ENCODE measurements around the gene KLHL29. TPM values are rescaled to one million over a fixed set of nuclear protein-coding genes. Genes with fewer than 3 reads are reported as not detected.

The KLHL29 gene
- total RNA-seq, 4 donors from 2014 or later, result 2.2 to 3.3 (median 2.7) TPM

DNA sequence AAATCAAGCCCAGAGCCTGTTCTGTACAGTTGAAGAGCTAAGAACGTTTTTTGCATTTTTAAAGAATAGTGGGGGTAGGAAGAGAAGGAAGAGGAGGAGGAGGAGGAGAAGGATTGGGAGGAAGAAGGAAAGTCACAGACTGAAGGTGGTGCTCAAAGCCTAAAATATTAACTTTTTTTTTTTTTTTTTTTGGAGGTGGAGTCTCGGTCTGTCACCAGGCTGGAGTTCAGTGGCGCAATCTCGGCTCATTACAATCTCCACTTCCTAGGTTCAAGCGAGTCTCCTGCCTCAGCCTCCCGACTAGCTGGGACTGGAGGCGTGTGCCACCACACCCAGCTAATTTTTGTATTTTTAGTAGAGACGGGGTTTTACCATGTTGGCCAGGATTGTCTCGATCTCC, 18.3 kb upstream of the KLHL29 start:
- no peak for DNase-seq
- Histone ChIP-seq H3K4me1 (no peaks in the 10 kb centered on the region), H3K4me3 (replicated peaks in 1 of 3) (no peak overlapping the region), H3K27me3 (no peaks in the 10 kb centered on the region), H3K9me3 (no peaks in the 10 kb centered on the region), H3K27ac (no peak overlapping the region), H3K36me3 (no peaks in the 10 kb centered on the region)
- WGBS, 2 donors, result 73 to 80% methylated on average over 9 of the region's 9 CpGs
- TF ChIP-seq POLR2A (IDR thresholded peaks at IDR 0.05), result no peak
- TF ChIP-seq, protein P1, sequence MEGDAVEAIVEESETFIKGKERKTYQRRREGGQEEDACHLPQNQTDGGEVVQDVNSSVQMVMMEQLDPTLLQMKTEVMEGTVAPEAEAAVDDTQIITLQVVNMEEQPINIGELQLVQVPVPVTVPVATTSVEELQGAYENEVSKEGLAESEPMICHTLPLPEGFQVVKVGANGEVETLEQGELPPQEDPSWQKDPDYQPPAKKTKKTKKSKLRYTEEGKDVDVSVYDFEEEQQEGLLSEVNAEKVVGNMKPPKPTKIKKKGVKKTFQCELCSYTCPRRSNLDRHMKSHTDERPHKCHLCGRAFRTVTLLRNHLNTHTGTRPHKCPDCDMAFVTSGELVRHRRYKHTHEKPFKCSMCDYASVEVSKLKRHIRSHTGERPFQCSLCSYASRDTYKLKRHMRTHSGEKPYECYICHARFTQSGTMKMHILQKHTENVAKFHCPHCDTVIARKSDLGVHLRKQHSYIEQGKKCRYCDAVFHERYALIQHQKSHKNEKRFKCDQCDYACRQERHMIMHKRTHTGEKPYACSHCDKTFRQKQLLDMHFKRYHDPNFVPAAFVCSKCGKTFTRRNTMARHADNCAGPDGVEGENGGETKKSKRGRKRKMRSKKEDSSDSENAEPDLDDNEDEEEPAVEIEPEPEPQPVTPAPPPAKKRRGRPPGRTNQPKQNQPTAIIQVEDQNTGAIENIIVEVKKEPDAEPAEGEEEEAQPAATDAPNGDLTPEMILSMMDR (IDR thresholded peaks at IDR 0.05), result no peak
- intact Hi-C loops (cut with DNase I), result no loop called here

DNA sequence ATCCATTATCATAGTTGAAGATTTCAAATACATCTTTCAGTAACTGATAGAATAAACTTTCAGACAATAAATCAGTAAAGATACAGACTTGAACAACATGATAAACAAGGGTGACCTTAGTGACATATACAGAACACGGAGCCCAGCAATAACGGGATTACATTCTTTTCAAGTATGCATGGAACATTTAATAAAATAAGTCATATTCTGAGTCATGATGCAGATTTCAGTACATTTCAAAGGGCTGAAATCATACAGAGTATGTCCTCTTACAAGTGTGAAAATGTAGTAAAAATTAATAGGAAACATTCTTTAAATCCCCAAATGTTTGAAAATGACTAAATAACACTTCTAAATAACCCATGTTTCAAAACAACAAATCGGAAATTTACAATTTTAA, 17.2 kb upstream of the KLHL29 start:
- H3K9me3 ChIP-seq, result no peaks in the 10 kb centered on the region
- no peak for TF ChIP-seq POLR2A (IDR thresholded peaks at IDR 0.05)
- TF ChIP-seq, protein P1 (IDR thresholded peaks at IDR 0.05), result no peak
- no peaks in the 10 kb centered on the region for H3K27me3 ChIP-seq
- no peaks in the 10 kb centered on the region for H3K4me1 ChIP-seq
- WGBS, 2 donors, result 85 to 91% methylated on average over 3 of the region's 3 CpGs
- DNase-seq, result no peak
- no peaks in the 10 kb centered on the region for H3K36me3 ChIP-seq
- H3K4me3 ChIP-seq (replicated peaks in 1 of 3), result no peak overlapping the region
- no peak overlapping the region for H3K27ac ChIP-seq
- intact Hi-C loops (cut with DNase I), result no loop called here

DNA sequence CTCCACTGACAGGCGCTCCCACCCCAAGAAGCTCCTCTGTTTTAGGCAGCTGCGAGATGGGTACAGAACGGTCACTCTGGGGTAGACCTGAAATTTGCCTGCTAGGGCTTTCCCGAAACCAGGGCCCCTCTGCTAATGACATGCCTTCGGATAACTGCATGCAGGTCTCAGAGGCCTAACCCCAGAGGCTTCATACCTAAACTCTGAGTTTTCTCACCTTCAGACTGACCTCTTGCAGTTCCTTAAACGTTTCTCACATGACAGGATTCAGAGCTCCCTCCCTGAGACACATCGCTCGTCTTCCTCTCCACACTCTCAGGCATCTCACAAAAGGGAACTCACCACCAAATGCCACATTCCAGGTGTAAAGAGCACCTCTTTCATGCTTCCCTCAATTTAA, 11.3 kb upstream of the KLHL29 start:
- WGBS, 2 donors, result 85 to 90% methylated on average over 8 of the region's 8 CpGs
- H3K27me3 ChIP-seq, result no peaks in the 10 kb centered on the region
- no peak for TF ChIP-seq POLR2A (IDR thresholded peaks at IDR 0.05)
- TF ChIP-seq, protein P1 (IDR thresholded peaks at IDR 0.05), result no peak
- no peak for DNase-seq
- H3K36me3 ChIP-seq, result no peaks in the 10 kb centered on the region
- no peaks in the 10 kb centered on the region for H3K9me3 ChIP-seq
- H3K4me3 ChIP-seq (replicated peaks in 1 of 3), result no peak overlapping the region
- intact Hi-C loops (cut with DNase I), result no loop called here
- no peaks in the 10 kb centered on the region for H3K4me1 ChIP-seq
- no peak overlapping the region for H3K27ac ChIP-seq

DNA sequence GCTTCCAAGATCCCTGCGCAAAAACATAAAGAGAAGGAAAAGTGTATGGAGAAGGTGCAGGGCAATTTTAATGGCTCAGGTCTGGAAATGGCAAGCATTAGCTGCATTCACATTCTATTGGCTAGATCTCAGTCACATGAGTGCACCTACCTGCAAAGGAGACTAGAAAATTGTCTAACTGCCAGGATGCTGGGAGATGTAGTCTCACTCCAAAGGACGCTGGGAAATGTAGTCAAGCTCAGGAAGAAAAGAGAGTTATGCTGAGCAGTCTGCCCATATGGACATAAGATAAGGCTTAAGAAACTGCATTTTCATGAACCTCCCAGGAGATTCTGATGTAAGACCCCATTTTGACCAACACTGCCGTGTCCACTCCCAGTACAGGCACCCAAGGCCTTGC, 9.5 kb upstream of the KLHL29 start:
- 89 to 92% methylated on average over 3 of the region's 3 CpGs for WGBS, 2 donors
- no peak overlapping the region for H3K27ac ChIP-seq
- TF ChIP-seq, protein P1 (IDR thresholded peaks at IDR 0.05), result no peak
- no peak for TF ChIP-seq POLR2A (IDR thresholded peaks at IDR 0.05)
- H3K36me3 ChIP-seq, result no peaks in the 10 kb centered on the region
- H3K9me3 ChIP-seq, result no peaks in the 10 kb centered on the region
- intact Hi-C loops (cut with DNase I), result no loop called here
- no peaks in the 10 kb centered on the region for H3K27me3 ChIP-seq
- no peaks in the 10 kb centered on the region for H3K4me1 ChIP-seq
- no peak overlapping the region for H3K4me3 ChIP-seq (replicated peaks in 1 of 3)
- no peak for DNase-seq

GRCh38 chr2:23376075-23376474, 8.9 kb upstream of the KLHL29 start:
- no peak for TF ChIP-seq POLR2A (IDR thresholded peaks at IDR 0.05)
- Histone ChIP-seq H3K4me1 (peaks cover 0 to 4% of the 10 kb centered on the region in 2 donors), H3K4me3 (replicated peaks in 1 of 3) (no peak overlapping the region), H3K27ac (no peak overlapping the region), H3K36me3 (no peaks in the 10 kb centered on the region), H3K9me3 (no peaks in the 10 kb centered on the region), H3K27me3 (no peaks in the 10 kb centered on the region)
- no peak for DNase-seq
- WGBS, 2 donors, result 83 to 87% methylated on average over 5 of the region's 5 CpGs
- intact Hi-C loops (cut with DNase I), result no loop called here

DNA sequence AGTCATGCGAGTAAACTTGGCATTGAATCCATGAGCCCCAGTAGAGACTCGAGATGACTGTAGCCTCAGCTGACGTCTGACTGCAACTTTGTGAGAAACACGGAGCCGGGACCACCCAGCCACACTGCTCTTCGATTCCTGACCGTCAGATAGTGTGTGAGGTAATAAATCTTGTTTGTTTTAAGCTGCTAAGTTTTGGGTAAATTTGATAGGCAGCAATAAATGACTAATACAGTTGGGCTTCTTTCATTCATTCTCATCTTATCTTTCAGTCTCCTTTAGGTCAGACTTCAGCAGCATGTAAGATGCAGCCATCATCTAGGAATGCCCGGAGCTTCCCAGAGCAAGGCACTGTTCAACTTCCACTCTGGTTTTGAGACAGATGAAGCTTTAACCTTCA, 8.0 kb upstream of the KLHL29 start:
- TF ChIP-seq, protein P1 (IDR thresholded peaks at IDR 0.05), result no peak
- TF ChIP-seq POLR2A (IDR thresholded peaks at IDR 0.05), result no peak
- intact Hi-C loops (cut with DNase I), result no loop called here
- Histone ChIP-seq H3K9me3 (no peaks in the 10 kb centered on the region), H3K27ac (no peak overlapping the region), H3K27me3 (no peaks in the 10 kb centered on the region), H3K4me3 (replicated peaks in 1 of 3) (no peak overlapping the region), H3K4me1 (peaks cover 0 to 4% of the 10 kb centered on the region in 2 donors), H3K36me3 (no peaks in the 10 kb centered on the region)
- DNase-seq, result no peak
- WGBS, 2 donors, result 94 to 96% methylated on average over 8 of the region's 8 CpGs

Data from thyroid gland (tissue), 4 donors.